ENCODE measurements around the gene MYH10. TPM values are rescaled to one million over a fixed set of nuclear protein-coding genes. Genes with fewer than 3 reads are reported as not detected.

MYH10 gene
- polyA plus RNA-seq, 1 donor from 2014 or later = 61.1 TPM

GRCh38 chr17:8494506-8495111 lies 135.9 kb downstream of the MYH10 start:
- Histone ChIP-seq H2AFZ (ENCODE audit: low read depth, low read length) (no peak overlapping the region), H3K4me3 (ENCODE audit: low read length) (no peak overlapping the region), H3K9me2 (ENCODE audit: insufficient read depth, low read length) (no peaks in the 10 kb centered on the region), H4K20me1 (ENCODE audit: insufficient read depth) (no peaks in the 10 kb centered on the region), H3K9ac (ENCODE audit: low read length) (no peak overlapping the region), H3K79me2 (replicated peaks; ENCODE audit: insufficient read depth, low read length) (no peaks in the 10 kb centered on the region), H3K27ac (ENCODE audit: low read length) (no peak overlapping the region), H3F3A (ENCODE audit: insufficient read depth, low read length, poor library complexity, severe bottlenecking) (no peaks in the 10 kb centered on the region), H3K9me3 (ENCODE audit: low read length) (no peaks in the 10 kb centered on the region), H3K4me2 (ENCODE audit: low read length) (no peak overlapping the region), H3K36me3 (ENCODE audit: insufficient read depth, low read length) (peaks cover 2% of the 10 kb centered on the region), H3K27me3 (ENCODE audit: insufficient read depth, low read depth, low read length) (no peaks in the 10 kb centered on the region)
- no peak for TF ChIP-seq SMC3 (conservative IDR thresholded peaks at IDR 0.05; ENCODE audit: poor library complexity)

- no peak overlapping the region for H2AFZ ChIP-seq (ENCODE audit: low read depth, low read length)
- H3K9ac ChIP-seq (ENCODE audit: low read length) = no peak overlapping the region
- H3F3A ChIP-seq (ENCODE audit: insufficient read depth, low read length, poor library complexity, severe bottlenecking) = no peaks in the 10 kb centered on the region
- no peak overlapping the region for H3K4me3 ChIP-seq (ENCODE audit: low read length)
- H3K27ac ChIP-seq (ENCODE audit: low read length) = no peak overlapping the region
- TF ChIP-seq REST (IDR thresholded peaks at IDR 0.05; ENCODE audit: borderline replicate concordance) (no peak), TAF1 (IDR thresholded peaks at IDR 0.05; ENCODE audit: low read depth) (no peak), MXI1 (conservative IDR thresholded peaks at IDR 0.05; ENCODE audit: poor library complexity, severe bottlenecking) (no peak), EZH2 (IDR thresholded peaks at IDR 0.05; ENCODE audit: borderline replicate concordance, insufficient read depth, low read length, poor library complexity, severe bottlenecking) (no peak), EP300 (conservative IDR thresholded peaks at IDR 0.05; ENCODE audit: poor library complexity, severe bottlenecking) (no peak), RAD21 (conservative IDR thresholded peaks at IDR 0.05) (no peak), POLR2AphosphoS5 (IDR thresholded peaks at IDR 0.05) (no peak), CTCF (IDR thresholded peaks at IDR 0.05; ENCODE audit: poor library complexity, severe bottlenecking) (no peak), SMC3 (conservative IDR thresholded peaks at IDR 0.05; ENCODE audit: poor library complexity) (no peak)
- H3K36me3 ChIP-seq (ENCODE audit: insufficient read depth, low read length) = no peaks in the 10 kb centered on the region
- no peaks in the 10 kb centered on the region for H3K9me3 ChIP-seq (ENCODE audit: low read length)
- no peaks in the 10 kb centered on the region for H3K27me3 ChIP-seq (ENCODE audit: insufficient read depth, low read depth, low read length)
- H3K4me2 ChIP-seq (ENCODE audit: low read length) = no peak overlapping the region
- no peaks in the 10 kb centered on the region for H4K20me1 ChIP-seq (ENCODE audit: insufficient read depth)
- no peaks in the 10 kb centered on the region for H3K79me2 ChIP-seq (replicated peaks; ENCODE audit: insufficient read depth, low read length)
- no peaks in the 10 kb centered on the region for H3K9me2 ChIP-seq (ENCODE audit: insufficient read depth, low read length)
Measured at GRCh38 chr17:8494021-8494420, 136.5 kb downstream of the MYH10 start.

All from neural cell (in vitro differentiated cells).